Left renal pelvis (tissue), 4 donors: ENCODE measurements around the gene FN1. TPM values are rescaled to one million over a fixed set of nuclear protein-coding genes. Genes with fewer than 3 reads are reported as not detected.
"Not testable (repeated sequence)": the region's sequence is repeated elsewhere in the genome, so short reads cannot be mapped to it uniquely, and the experiment has no call there.

Experiments
- DNase-seq, 4 donors: peaks; one replicate each; pipeline ENCODE4 v3.0.0-alpha.2; 2013; ENCODE audit warnings: low read depth in 4 of 4, low spot score in 3 of 4
- polyA plus RNA-seq, 4 donors: library from polyadenylated mRNA; unstranded; fragments of 120-200 nt; gene quantifications; one replicate each; pipeline ENCODE4 v1.2.1, GENCODE V29; 2013; ENCODE audit not compliant: insufficient read length in 4 of 4

FN1 gene
- polyA plus RNA-seq, 4 donors, result 344 to 662 (median 555) TPM

GRCh38 chr2:215409331-215410127 is 26.3 kb downstream of the FN1 start:
- DNase-seq, result no peak

GRCh38 chr2:215408441-215408840 is 27.4 kb downstream of the FN1 start:
- not testable (repeated sequence) for DNase-seq

GRCh38 chr2:215407590-215408264 is 28.1 kb downstream of the FN1 start:
- DNase-seq, result no peak

GRCh38 chr2:215407061-215407460 is 28.8 kb downstream of the FN1 start:
- DNase-seq, result no peak

- no peak for DNase-seq
Observed at GRCh38 chr2:215405722-215406581, 29.9 kb downstream of the FN1 start.

- DNase-seq, result no peak
Observed at GRCh38 chr2:215404348-215405012, 31.4 kb downstream of the FN1 start.

GRCh38 chr2:215403441-215404347 is 32.2 kb downstream of the FN1 start:
- DNase-seq, result no peak

GRCh38 chr2:215401896-215402379 is 33.9 kb downstream of the FN1 start:
- DNase-seq, result no peak

GRCh38 chr2:215399067-215399716 is 36.7 kb downstream of the FN1 start:
- no peak for DNase-seq

- no peak for DNase-seq
Observed at GRCh38 chr2:215397632-215398341, 38.1 kb downstream of the FN1 start.

- DNase-seq, result no peak
Observed at GRCh38 chr2:215396595-215397313, 39.1 kb downstream of the FN1 start.

GRCh38 chr2:215395687-215396460 is 40.0 kb downstream of the FN1 start:
- no peak for DNase-seq

GRCh38 chr2:215394102-215394805 is 41.6 kb downstream of the FN1 start:
- DNase-seq, result no peak

GRCh38 chr2:215392687-215393270 is 43.1 kb downstream of the FN1 start:
- DNase-seq, result no peak

GRCh38 chr2:215392164-215392563 is 43.7 kb downstream of the FN1 start:
- DNase-seq, result no peak

GRCh38 chr2:215391531-215391930 is 44.3 kb downstream of the FN1 start:
- DNase-seq, result no peak
